HepG2 (cell line): Measurements from ENCODE around the gene TENT4B. TPM values are rescaled to one million over a fixed set of nuclear protein-coding genes. Genes with fewer than 3 reads are reported as not detected.

Source experiments
- ATAC-seq: fragments of 200-7000 bp; cut with Tn5 transposase; 3 replicates; pipeline ENCODE4 v1.9.1; 2020; ENCODE audit warnings: mild to moderate bottlenecking, moderate library complexity
- BruUV-seq: library from RNA; stranded (reverse); fragments of 400-500 nt; replicated peaks from 2 replicates; lab custom pipeline; 2021; lab: Mats Ljungman, UMichigan
- CTCF ChIA-PET: fragments of 300-600 bp; formaldehyde crosslinking; extraction: SDS; loops from one replicate; lab custom pipeline; 2021; ENCODE audit warnings: low total read pairs, inconsistent platforms, low intra/inter-chr PET ratio; lab: Yijun Ruan, JAX
- POLR2A ChIA-PET: fragments of 350-600 bp; sonication (Branson Sonifier 250); formaldehyde crosslinking; loops from one replicate; lab custom pipeline; 2020; ENCODE audit warnings: antibody characterized with exemption, inconsistent platforms; lab: Yijun Ruan, JAX
- DNase-seq: peaks from one replicate; pipeline ENCODE4 v3.0.0-alpha.2; 2015; ENCODE audit warnings: low spot score
- FAIRE-seq: peaks from 3 replicates; lab custom pipeline; 2011; peaks lifted over from hg19 to GRCh38; lab: Jason Lieb, UNC
- H2AFZ ChIP-seq: one replicate; pipeline ENCODE4 v1.6.1; 2011; ENCODE audit warnings: low read length, inconsistent platforms
- H3K27ac ChIP-seq: fragments of 300-600 bp; 3 replicates; pipeline ENCODE4 v1.8.0; 2011; ENCODE audit warnings: mixed run types, mild to moderate bottlenecking, mixed read lengths, low read length, inconsistent platforms; ENCODE audit not compliant: insufficient read depth; ENCODE audit errors: extremely low read length
- H3K27me3 ChIP-seq, 2 experiments: fragments of 200-600 bp in 1 of 2; 2 replicates in 1 of 2; 3 replicates in 1 of 2; pipeline versions ENCODE4 v1.6.0 to v1.8.0; 2011; ENCODE audit warnings: low read length in 2 of 2, mild to moderate bottlenecking in 2 of 2, moderate library complexity in 2 of 2, inconsistent platforms in 1 of 2; ENCODE audit not compliant: insufficient read depth in 2 of 2, control insufficient read depth in 1 of 2
- H3K36me3 ChIP-seq, 2 experiments: fragments of 200-600 bp in 1 of 2; replicated peaks in 1 of 2; 2 replicates in 1 of 2; 3 replicates in 1 of 2; pipeline versions ENCODE4 v1.5.1 to v1.8.0; 2011; ENCODE audit warnings: low read length in 2 of 2, inconsistent platforms in 1 of 2; ENCODE audit not compliant: insufficient read depth in 2 of 2, control insufficient read depth in 1 of 2
- H3K4me1 ChIP-seq: 2 replicates; pipeline ENCODE4 v1.5.1; 2012; ENCODE audit warnings: low read length, inconsistent platforms; ENCODE audit not compliant: insufficient read depth
- H3K4me2 ChIP-seq: 2 replicates; pipeline ENCODE4 v1.6.0; 2011; ENCODE audit warnings: low read depth, low read length, inconsistent platforms
- H3K4me3 ChIP-seq, 3 experiments: fragments of 200-600 bp in 1 of 3; sonication (generic), shearing (Covaris generic) in 1 of 3; replicated peaks in 1 of 3; 2 replicates each; pipeline ENCODE4 v1.5.1; 2011 to 2016; ENCODE audit warnings: low read length in 3 of 3, inconsistent platforms in 2 of 3, low read depth in 2 of 3, mild to moderate bottlenecking in 2 of 3, control low read depth in 1 of 3, mixed read lengths in 1 of 3; ENCODE audit not compliant: insufficient read depth in 1 of 3
- H3K79me2 ChIP-seq: one replicate; pipeline ENCODE4 v1.6.1; 2011; ENCODE audit warnings: low read length, inconsistent platforms; ENCODE audit not compliant: insufficient read depth
- H3K9ac ChIP-seq: 2 replicates; pipeline ENCODE4 v1.6.0; 2011; ENCODE audit warnings: mild to moderate bottlenecking, low read depth, low read length, inconsistent platforms; ENCODE audit not compliant: insufficient read depth
- H3K9me3 ChIP-seq: 2 replicates; pipeline ENCODE4 v1.5.1; 2012; ENCODE audit warnings: mild to moderate bottlenecking, low read length
- H4K20me1 ChIP-seq: 2 replicates; pipeline ENCODE4 v1.6.0; 2011; ENCODE audit warnings: inconsistent platforms, mild to moderate bottlenecking, low read length, moderate library complexity; ENCODE audit not compliant: insufficient read depth
- CBFB ChIP-seq: sonication (generic); formaldehyde crosslinking; IDR thresholded peaks from 2 replicates; pipeline ENCODE4 v1.4.0; 2020; ENCODE audit warnings: missing genetic modification reagents
- DMAP1 ChIP-seq: IDR thresholded peaks from 2 replicates; pipeline ENCODE4 v1.6.1; 2016
- EHMT2 ChIP-seq: fragments of 200-600 bp; sonication (generic); IDR thresholded peaks from 2 replicates; pipeline ENCODE4 v1.7.0; 2017; ENCODE audit warnings: antibody characterized with exemption, low read depth, low read length, borderline replicate concordance
- GZF1 ChIP-seq: sonication (generic); formaldehyde crosslinking; IDR thresholded peaks from 2 replicates; pipeline ENCODE4 v1.5.1; 2020; ENCODE audit warnings: mild to moderate bottlenecking, missing genetic modification reagents
- NFE2L1 ChIP-seq: sonication (generic); formaldehyde crosslinking; IDR thresholded peaks from 2 replicates; pipeline ENCODE4 v1.4.0; 2020; ENCODE audit warnings: missing genetic modification reagents, mild to moderate bottlenecking, borderline replicate concordance
- PCBP1 ChIP-seq: fragments of 200-400 bp; formaldehyde crosslinking; IDR thresholded peaks from 2 replicates; pipeline ENCODE4 v1.6.1; 2017; ENCODE audit warnings: mild to moderate bottlenecking, low read depth, low read length, borderline replicate concordance
- SRSF4 ChIP-seq: fragments of 200-400 bp; formaldehyde crosslinking; IDR thresholded peaks from one replicate; pipeline ENCODE4 v1.6.1; 2018; ENCODE audit warnings: mild to moderate bottlenecking, low read depth, low read length, moderate library complexity; ENCODE audit not compliant: poor library complexity, severe bottlenecking
- ZBTB21 ChIP-seq: sonication (generic); formaldehyde crosslinking; IDR thresholded peaks from 2 replicates; pipeline ENCODE4 v1.4.0; 2020; ENCODE audit warnings: missing genetic modification reagents
- ZEB1 ChIP-seq: IDR thresholded peaks from 2 replicates; pipeline ENCODE4 v1.6.1; 2012; ENCODE audit warnings: mild to moderate bottlenecking, low read depth, inconsistent platforms; ENCODE audit not compliant: insufficient replicate concordance
- ZNF337 ChIP-seq: sonication (generic); formaldehyde crosslinking; IDR thresholded peaks from 2 replicates; pipeline ENCODE4 v1.5.1; 2020; ENCODE audit warnings: missing genetic modification reagents, low read depth, mild to moderate bottlenecking, borderline replicate concordance
- ZNF768 ChIP-seq: sonication (generic); formaldehyde crosslinking; IDR thresholded peaks from 2 replicates; pipeline ENCODE4 v1.4.0; 2020; ENCODE audit warnings: missing genetic modification reagents
- ZNF839 ChIP-seq: sonication (generic); formaldehyde crosslinking; IDR thresholded peaks from 2 replicates; pipeline ENCODE4 v1.4.0; 2020; ENCODE audit warnings: missing genetic modification reagents, mild to moderate bottlenecking, borderline replicate concordance
- ZSCAN25 ChIP-seq: sonication (generic); formaldehyde crosslinking; IDR thresholded peaks from 2 replicates; pipeline ENCODE4 v1.8.0; 2022; ENCODE audit warnings: mild to moderate bottlenecking, missing genetic modification reagents
- WGBS: methylation state at CpG from one replicate; pipeline ENCODE4 v1.1.6; 2017; ENCODE audit warnings: low lambda C conversion rate; 5-methylcytosine and 5-hydroxymethylcytosine counted together
- in situ Hi-C: cut with HindIII; loops from 2 replicates; pipeline ENCODE4 v1.10.0; 2017; ENCODE audit warnings: low pct_unique_long_range_greater_than_20kb; ENCODE audit not compliant: extremely low pct_ligation_motif_present
- intact Hi-C: fragments of 100-400 bp; cut with micrococcal nuclease; formaldehyde crosslinking; loops from one replicate; pipeline ENCODE4 v1.10.0; 2022; ENCODE audit not compliant: unreplicated experiment
- polyA plus RNA-seq, 8 experiments: library from polyadenylated mRNA; depleted of rRNA in 3 of 8; stranded (reverse) in 7 of 8; unstranded in 1 of 8; fragments of >200 nt; fragmentation: Illumina TruSeq in 4 of 8; extraction: Trizol in 4 of 8; gene quantifications; 2 replicates each; pipeline versions ENCODE4 v1.2.1 to v1.2.3, GENCODE V29; 2011 to 2016; ENCODE audit warnings: low read depth in 4 of 8, missing spikeins in 1 of 8, mixed read lengths in 1 of 8; ENCODE audit not compliant: insufficient read depth in 1 of 8
- total RNA-seq, 5 experiments: library from RNA; depleted of rRNA; stranded (reverse); fragments of >200 nt; fragmentation: Illumina TruSeq; extraction: Trizol; gene quantifications; 2 replicates each; pipeline ENCODE4 v1.2.3, GENCODE V29; 2016; ENCODE audit warnings: low read depth in 1 of 5
- TF ChIP-seq, protein P1 (sequence below): sonication (generic); formaldehyde crosslinking; IDR thresholded peaks from 2 replicates; pipeline ENCODE4 v1.5.0; 2020; ENCODE audit warnings: missing genetic modification reagents
- TF ChIP-seq, protein P2 (sequence below): sonication (generic); formaldehyde crosslinking; IDR thresholded peaks from 2 replicates; pipeline ENCODE4 v1.8.1; 2023; ENCODE audit warnings: mild to moderate bottlenecking, missing genetic modification reagents, borderline replicate concordance
- TF ChIP-seq, protein P3 (sequence below): IDR thresholded peaks from 2 replicates; pipeline ENCODE4 v1.6.1; 2012; ENCODE audit warnings: low read depth, low read length, improper control_type of control experiment
- TF ChIP-seq, protein P4 (sequence below): sonication (generic); formaldehyde crosslinking; IDR thresholded peaks from 2 replicates; pipeline ENCODE4 v1.9.0; 2021; ENCODE audit warnings: missing genetic modification reagents, borderline replicate concordance

Gene TENT4B
- total and polyA plus RNA-seq, 2 of the 13 experiments (the other 11 are each of a cell fraction or from before 2014, with no cell fraction given) = 15.0 to 32.8 TPM

DNA sequence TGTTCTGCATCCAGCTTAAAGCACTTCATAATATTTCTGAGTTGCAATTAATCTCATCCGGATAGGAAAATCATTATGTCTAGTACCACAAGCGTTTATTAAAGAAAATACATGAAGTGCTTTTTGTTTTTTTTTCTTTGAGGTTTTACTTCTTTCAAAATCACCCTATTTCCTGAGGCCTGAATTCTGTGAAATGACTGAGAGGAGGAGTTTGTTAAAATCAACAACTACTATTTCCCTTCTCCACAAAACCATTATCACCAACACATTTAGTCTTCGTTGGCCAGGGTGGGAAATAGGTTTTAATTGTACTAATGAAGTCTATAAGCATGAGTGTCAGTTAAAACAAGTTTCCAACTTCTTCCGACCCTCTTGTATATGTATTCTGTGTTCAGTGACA is 62.6 kb downstream of the TENT4B start (continued):
- TF ChIP-seq, protein P1, sequence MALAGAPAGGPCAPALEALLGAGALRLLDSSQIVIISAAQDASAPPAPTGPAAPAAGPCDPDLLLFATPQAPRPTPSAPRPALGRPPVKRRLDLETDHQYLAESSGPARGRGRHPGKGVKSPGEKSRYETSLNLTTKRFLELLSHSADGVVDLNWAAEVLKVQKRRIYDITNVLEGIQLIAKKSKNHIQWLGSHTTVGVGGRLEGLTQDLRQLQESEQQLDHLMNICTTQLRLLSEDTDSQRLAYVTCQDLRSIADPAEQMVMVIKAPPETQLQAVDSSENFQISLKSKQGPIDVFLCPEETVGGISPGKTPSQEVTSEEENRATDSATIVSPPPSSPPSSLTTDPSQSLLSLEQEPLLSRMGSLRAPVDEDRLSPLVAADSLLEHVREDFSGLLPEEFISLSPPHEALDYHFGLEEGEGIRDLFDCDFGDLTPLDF (CRISPR knock-in tag) = no peak
- no peak for TF ChIP-seq EHMT2
- TF ChIP-seq PCBP1 = no peak
- TF ChIP-seq ZBTB21 (CRISPR knock-in tag) = no peak
- no peak for TF ChIP-seq ZNF839
- no peak for TF ChIP-seq ZEB1
- no peak for TF ChIP-seq ZSCAN25 (CRISPR knock-in tag)
- no peak for TF ChIP-seq NFE2L1 (CRISPR knock-in tag)

DNA sequence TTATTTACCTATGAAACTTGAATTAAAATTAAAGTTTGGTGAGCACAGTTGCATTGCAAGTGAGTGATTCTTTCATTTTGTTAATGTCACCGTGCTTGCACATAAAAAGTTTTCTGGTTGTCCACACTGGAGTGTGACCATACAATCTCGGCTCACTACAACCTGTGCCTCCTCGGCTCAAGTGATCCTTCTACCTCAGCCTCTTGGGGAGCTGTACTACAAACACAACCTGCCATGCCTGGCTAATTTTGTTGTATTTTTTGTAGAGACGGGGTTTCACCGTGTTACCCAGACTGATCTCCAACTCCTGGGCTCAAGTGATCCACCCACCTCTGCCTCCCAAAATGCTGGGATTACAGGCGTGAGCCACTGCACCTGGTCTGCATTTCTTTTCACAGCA is 63.1 kb downstream of the TENT4B start:
- POLR2A ChIA-PET = no interaction called here
- no peak overlapping the region for H3K27ac ChIP-seq
- no peaks in the 10 kb centered on the region for H3K9me3 ChIP-seq
- H3K4me1 ChIP-seq = no peaks in the 10 kb centered on the region
- H3K9ac ChIP-seq = no peak overlapping the region
- peaks cover 24 to 79% of the 10 kb centered on the region in 2 experiments for H3K36me3 ChIP-seq
- no peak for DNase-seq
- FAIRE-seq = no peak
- ATAC-seq = no peak
- 0 out of 2 replicates have a peak, but pooled peaks cover 3% of the 10 kb centered on the region for H4K20me1 ChIP-seq
- in situ Hi-C loops (no loop called here), intact Hi-C loops (no loop called here)
- H3K4me2 ChIP-seq = no peak overlapping the region
- BruUV-seq = no TSS peak
- H3K4me3 ChIP-seq = no peak overlapping the region
- no peaks in the 10 kb centered on the region for H3K27me3 ChIP-seq
- H3K79me2 ChIP-seq = peaks cover 2% of the 10 kb centered on the region
- WGBS = 96% methylated on average over 6 of the region's 6 CpGs
- CTCF ChIA-PET = no interaction called here
- TF ChIP-seq ZNF768 (CRISPR knock-in tag) (no peak), GZF1 (CRISPR knock-in tag) (no peak), SRSF4 (no peak), ZNF337 (CRISPR knock-in tag) (no peak), CBFB (CRISPR knock-in tag) (no peak), DMAP1 (CRISPR knock-in tag) (no peak)
- TF ChIP-seq, protein P2, sequence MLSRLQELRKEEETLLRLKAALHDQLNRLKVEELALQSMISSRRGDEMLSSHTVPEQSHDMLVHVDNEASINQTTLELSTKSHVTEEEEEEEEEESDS = no peak
- TF ChIP-seq, protein P3, sequence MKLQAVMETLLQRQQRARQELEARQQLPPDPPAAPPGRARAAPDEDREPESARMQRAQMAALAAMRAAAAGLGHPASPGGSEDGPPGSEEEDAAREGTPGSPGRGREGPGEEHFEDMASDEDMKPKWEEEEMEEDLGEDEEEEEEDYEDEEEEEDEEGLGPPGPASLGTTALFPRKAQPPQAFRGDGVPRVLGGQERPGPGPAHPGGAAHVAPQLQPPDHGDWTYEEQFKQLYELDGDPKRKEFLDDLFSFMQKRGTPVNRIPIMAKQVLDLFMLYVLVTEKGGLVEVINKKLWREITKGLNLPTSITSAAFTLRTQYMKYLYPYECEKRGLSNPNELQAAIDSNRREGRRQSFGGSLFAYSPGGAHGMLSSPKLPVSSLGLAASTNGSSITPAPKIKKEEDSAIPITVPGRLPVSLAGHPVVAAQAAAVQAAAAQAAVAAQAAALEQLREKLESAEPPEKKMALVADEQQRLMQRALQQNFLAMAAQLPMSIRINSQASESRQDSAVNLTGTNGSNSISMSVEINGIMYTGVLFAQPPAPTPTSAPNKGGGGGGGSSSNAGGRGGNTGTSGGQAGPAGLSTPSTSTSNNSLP = no peak
- TF ChIP-seq, protein P4, sequence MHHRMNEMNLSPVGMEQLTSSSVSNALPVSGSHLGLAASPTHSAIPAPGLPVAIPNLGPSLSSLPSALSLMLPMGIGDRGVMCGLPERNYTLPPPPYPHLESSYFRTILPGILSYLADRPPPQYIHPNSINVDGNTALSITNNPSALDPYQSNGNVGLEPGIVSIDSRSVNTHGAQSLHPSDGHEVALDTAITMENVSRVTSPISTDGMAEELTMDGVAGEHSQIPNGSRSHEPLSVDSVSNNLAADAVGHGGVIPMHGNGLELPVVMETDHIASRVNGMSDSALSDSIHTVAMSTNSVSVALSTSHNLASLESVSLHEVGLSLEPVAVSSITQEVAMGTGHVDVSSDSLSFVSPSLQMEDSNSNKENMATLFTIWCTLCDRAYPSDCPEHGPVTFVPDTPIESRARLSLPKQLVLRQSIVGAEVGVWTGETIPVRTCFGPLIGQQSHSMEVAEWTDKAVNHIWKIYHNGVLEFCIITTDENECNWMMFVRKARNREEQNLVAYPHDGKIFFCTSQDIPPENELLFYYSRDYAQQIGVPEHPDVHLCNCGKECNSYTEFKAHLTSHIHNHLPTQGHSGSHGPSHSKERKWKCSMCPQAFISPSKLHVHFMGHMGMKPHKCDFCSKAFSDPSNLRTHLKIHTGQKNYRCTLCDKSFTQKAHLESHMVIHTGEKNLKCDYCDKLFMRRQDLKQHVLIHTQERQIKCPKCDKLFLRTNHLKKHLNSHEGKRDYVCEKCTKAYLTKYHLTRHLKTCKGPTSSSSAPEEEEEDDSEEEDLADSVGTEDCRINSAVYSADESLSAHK = no peak
- TF ChIP-seq, all 625 proteins: peak for 0
- H2AFZ ChIP-seq = no peak overlapping the region
